ENCODE data around the gene SEC23A.
"Not testable (repeated sequence)": the region's sequence is repeated elsewhere in the genome, so short reads cannot be mapped to it uniquely, and the experiment has no call there.

SEC23A gene

GRCh38 chr14:39055786-39056474 lies 47.1 kb downstream of the SEC23A start:
- H3K36me3 ChIP-seq (ENCODE audit: control insufficient read depth, insufficient read depth, low read length) = peaks cover 88% of the 10 kb centered on the region

GRCh38 chr14:39052869-39053454 lies 50.1 kb downstream of the SEC23A start:
- not testable (repeated sequence) for H3K4me3 ChIP-seq (ENCODE audit: extremely low read depth, insufficient read depth, low read length, poor library complexity, severe bottlenecking); H3K4me1 ChIP-seq (ENCODE audit: control insufficient read depth, insufficient read depth, low read length, poor library complexity, severe bottlenecking); H3K27ac ChIP-seq (ENCODE audit: low read depth, low read length, severe bottlenecking)
- Histone ChIP-seq H3K36me3 (ENCODE audit: control insufficient read depth, insufficient read depth, low read length) (peaks cover 94% of the 10 kb centered on the region), H3K9me3 (ENCODE audit: control insufficient read depth, low read length) (peaks cover 23% of the 10 kb centered on the region)
- WGBS, 2 experiments (ENCODE audit: insufficient coverage in 2 of 2) = 86 to 98% methylated on average over 4 to 5 of the region's 5 CpGs

More at GRCh38 chr14:39055786-39056474, 47.1 kb downstream of the SEC23A start:
- WGBS, 2 experiments (ENCODE audit: insufficient coverage in 2 of 2) = 96 to 99% methylated on average over 9 of the region's 10 CpGs
- no peaks in the 10 kb centered on the region for H3K4me1 ChIP-seq (ENCODE audit: control insufficient read depth, insufficient read depth, low read length, poor library complexity, severe bottlenecking)
- peaks cover 26% of the 10 kb centered on the region for H3K9me3 ChIP-seq (ENCODE audit: control insufficient read depth, low read length)
- no peak overlapping the region for H3K27ac ChIP-seq (ENCODE audit: low read depth, low read length, severe bottlenecking)
- H3K4me3 ChIP-seq (ENCODE audit: extremely low read depth, insufficient read depth, low read length, poor library complexity, severe bottlenecking) = no peak overlapping the region

GRCh38 chr14:39050389-39050788 lies 52.6 kb downstream of the SEC23A start:
- Histone ChIP-seq H3K4me3 (ENCODE audit: extremely low read depth, insufficient read depth, low read length, poor library complexity, severe bottlenecking) (no peak overlapping the region), H3K27ac (ENCODE audit: low read depth, low read length, severe bottlenecking) (no peak overlapping the region), H3K9me3 (ENCODE audit: control insufficient read depth, low read length) (peaks cover 3% of the 10 kb centered on the region), H3K36me3 (ENCODE audit: control insufficient read depth, insufficient read depth, low read length) (peaks cover 94% of the 10 kb centered on the region), H3K4me1 (ENCODE audit: control insufficient read depth, insufficient read depth, low read length, poor library complexity, severe bottlenecking) (no peaks in the 10 kb centered on the region)
- 93 to 94% methylated on average over 2 of the region's 2 CpGs for WGBS, 2 experiments (ENCODE audit: insufficient coverage in 2 of 2)

- not testable (repeated sequence) for H3K4me1 ChIP-seq (ENCODE audit: control insufficient read depth, insufficient read depth, low read length, poor library complexity, severe bottlenecking); H3K4me3 ChIP-seq (ENCODE audit: extremely low read depth, insufficient read depth, low read length, poor library complexity, severe bottlenecking); H3K27ac ChIP-seq (ENCODE audit: low read depth, low read length, severe bottlenecking); H3K9me3 ChIP-seq (ENCODE audit: control insufficient read depth, low read length)
- H3K36me3 ChIP-seq (ENCODE audit: control insufficient read depth, insufficient read depth, low read length) = peaks cover 87% of the 10 kb centered on the region
- WGBS, 2 experiments (ENCODE audit: insufficient coverage in 2 of 2) = 92 to 97% methylated on average over 6 of the region's 6 CpGs
Observed at GRCh38 chr14:39045889-39046288, 57.1 kb downstream of the SEC23A start.

GRCh38 chr14:39043352-39043943 lies 59.6 kb downstream of the SEC23A start:
- 83 to 100% methylated on average over 1 of the region's 1 CpG for WGBS, 2 experiments (ENCODE audit: insufficient coverage in 2 of 2)
- Histone ChIP-seq H3K9me3 (ENCODE audit: control insufficient read depth, low read length) (no peaks in the 10 kb centered on the region), H3K4me1 (ENCODE audit: control insufficient read depth, insufficient read depth, low read length, poor library complexity, severe bottlenecking) (no peaks in the 10 kb centered on the region), H3K4me3 (ENCODE audit: extremely low read depth, insufficient read depth, low read length, poor library complexity, severe bottlenecking) (no peak overlapping the region), H3K27ac (ENCODE audit: low read depth, low read length, severe bottlenecking) (no peak overlapping the region), H3K36me3 (ENCODE audit: control insufficient read depth, insufficient read depth, low read length) (peaks cover 78% of the 10 kb centered on the region)

GRCh38 chr14:39040529-39040928 lies 62.5 kb downstream of the SEC23A start:
- H3K36me3 ChIP-seq (ENCODE audit: control insufficient read depth, insufficient read depth, low read length) = peaks cover 74% of the 10 kb centered on the region
- no peak overlapping the region for H3K27ac ChIP-seq (ENCODE audit: low read depth, low read length, severe bottlenecking)
- WGBS, 2 experiments (ENCODE audit: insufficient coverage in 2 of 2) = no CpG with 5 or more reads among the region's 2 CpGs
- no peak overlapping the region for H3K4me3 ChIP-seq (ENCODE audit: extremely low read depth, insufficient read depth, low read length, poor library complexity, severe bottlenecking)
- H3K4me1 ChIP-seq (ENCODE audit: control insufficient read depth, insufficient read depth, low read length, poor library complexity, severe bottlenecking) = no peaks in the 10 kb centered on the region
- no peaks in the 10 kb centered on the region for H3K9me3 ChIP-seq (ENCODE audit: control insufficient read depth, low read length)

GRCh38 chr14:39038542-39038941 lies 64.5 kb downstream of the SEC23A start:
- Histone ChIP-seq H3K27ac (ENCODE audit: low read depth, low read length, severe bottlenecking) (no peak overlapping the region), H3K4me1 (ENCODE audit: control insufficient read depth, insufficient read depth, low read length, poor library complexity, severe bottlenecking) (no peaks in the 10 kb centered on the region)
- 89 to 90% methylated on average over 1 to 2 of the region's 2 CpGs for WGBS, 2 experiments (ENCODE audit: insufficient coverage in 2 of 2)

GRCh38 chr14:39036760-39037159 lies 66.3 kb downstream of the SEC23A start:
- no peaks in the 10 kb centered on the region for H3K9me3 ChIP-seq (ENCODE audit: control insufficient read depth, low read length)
- H3K4me3 ChIP-seq (ENCODE audit: extremely low read depth, insufficient read depth, low read length, poor library complexity, severe bottlenecking) = no peak overlapping the region
- 97 to 98% methylated on average over 5 of the region's 5 CpGs for WGBS, 2 experiments (ENCODE audit: insufficient coverage in 2 of 2)
- no peak overlapping the region for H3K27ac ChIP-seq (ENCODE audit: low read depth, low read length, severe bottlenecking)
- no peaks in the 10 kb centered on the region for H3K4me1 ChIP-seq (ENCODE audit: control insufficient read depth, insufficient read depth, low read length, poor library complexity, severe bottlenecking)
- H3K36me3 ChIP-seq (ENCODE audit: control insufficient read depth, insufficient read depth, low read length) = peaks cover 54% of the 10 kb centered on the region

More at GRCh38 chr14:39038542-39038941, 64.5 kb downstream of the SEC23A start:
- Histone ChIP-seq H3K9me3 (ENCODE audit: control insufficient read depth, low read length) (no peaks in the 10 kb centered on the region), H3K36me3 (ENCODE audit: control insufficient read depth, insufficient read depth, low read length) (peaks cover 63% of the 10 kb centered on the region), H3K4me3 (ENCODE audit: extremely low read depth, insufficient read depth, low read length, poor library complexity, severe bottlenecking) (no peak overlapping the region)

GRCh38 chr14:39035336-39035735 lies 67.7 kb downstream of the SEC23A start:
- no peaks in the 10 kb centered on the region for H3K4me1 ChIP-seq (ENCODE audit: control insufficient read depth, insufficient read depth, low read length, poor library complexity, severe bottlenecking)
- H3K27ac ChIP-seq (ENCODE audit: low read depth, low read length, severe bottlenecking) = no peak overlapping the region
- no peaks in the 10 kb centered on the region for H3K9me3 ChIP-seq (ENCODE audit: control insufficient read depth, low read length)
- H3K36me3 ChIP-seq (ENCODE audit: control insufficient read depth, insufficient read depth, low read length) = peaks cover 53% of the 10 kb centered on the region
- no peak overlapping the region for H3K4me3 ChIP-seq (ENCODE audit: extremely low read depth, insufficient read depth, low read length, poor library complexity, severe bottlenecking)

GRCh38 chr14:39034481-39035296 lies 68.3 kb downstream of the SEC23A start:
- no peaks in the 10 kb centered on the region for H3K9me3 ChIP-seq (ENCODE audit: control insufficient read depth, low read length)
- H3K4me1 ChIP-seq (ENCODE audit: control insufficient read depth, insufficient read depth, low read length, poor library complexity, severe bottlenecking) = no peaks in the 10 kb centered on the region
- no peak overlapping the region for H3K4me3 ChIP-seq (ENCODE audit: extremely low read depth, insufficient read depth, low read length, poor library complexity, severe bottlenecking)
- H3K36me3 ChIP-seq (ENCODE audit: control insufficient read depth, insufficient read depth, low read length) = peaks cover 57% of the 10 kb centered on the region
- no CpG with 5 or more reads among the region's 3 CpGs for WGBS, 2 experiments (ENCODE audit: insufficient coverage in 2 of 2)
- no peak overlapping the region for H3K27ac ChIP-seq (ENCODE audit: low read depth, low read length, severe bottlenecking)
